Stimulated activated CD8-positive, alpha-beta memory T cell treated with anti-CD3 and anti-CD28 coated beads, Interleukin-4, amount 100 ng/mL, for 24 hours (primary cell): ENCODE results near the gene C20orf204.
"Not testable (repeated sequence)": the region's sequence is repeated elsewhere in the genome, so short reads cannot be mapped to it uniquely, and the experiment has no call there.

Experiments used
- DNase-seq: peaks from one replicate; pipeline ENCODE4 v3.0.0-alpha.2; 2020; ENCODE audit warnings: low read depth

C20orf204 gene

GRCh38 chr20:64083804-64084684, 48.1 kb downstream of the C20orf204 start, which contains the start of gene LKAAEAR1:
Gene LKAAEAR1, minus strand, starts transcription at chr20:64084398. Its CDS starts 179 bp downstream, at chr20:64084219.
- DNase-seq = no peak

DNA sequence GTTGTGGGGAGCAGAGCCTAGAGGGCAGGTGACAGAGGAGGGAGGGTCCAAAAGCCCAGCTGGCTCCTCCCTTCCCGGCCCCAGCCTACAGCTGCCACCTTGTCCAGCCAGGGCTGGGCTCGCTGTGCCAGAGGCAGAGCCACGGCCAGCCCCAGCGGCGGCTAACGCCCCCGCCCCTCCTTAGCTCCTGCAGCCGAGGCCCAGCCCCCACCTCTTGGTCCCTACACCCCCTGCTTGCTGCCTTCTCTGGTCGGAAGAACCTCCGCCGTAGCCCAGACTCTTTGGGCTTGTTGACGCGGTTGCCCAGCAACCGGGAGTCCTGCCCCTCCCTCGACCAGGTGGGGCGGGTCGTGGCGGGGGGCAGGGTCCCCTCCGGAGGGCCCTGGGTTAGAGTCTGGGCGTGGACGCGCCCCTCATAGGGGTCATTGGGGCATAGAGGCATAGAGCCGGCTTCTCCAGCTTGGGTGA, 48.7 kb downstream of the C20orf204 start:
- DNase-seq = no peak

- DNase-seq = no peak
Measured at GRCh38 chr20:64086801-64087200, 50.8 kb downstream of the C20orf204 start.

DNA sequence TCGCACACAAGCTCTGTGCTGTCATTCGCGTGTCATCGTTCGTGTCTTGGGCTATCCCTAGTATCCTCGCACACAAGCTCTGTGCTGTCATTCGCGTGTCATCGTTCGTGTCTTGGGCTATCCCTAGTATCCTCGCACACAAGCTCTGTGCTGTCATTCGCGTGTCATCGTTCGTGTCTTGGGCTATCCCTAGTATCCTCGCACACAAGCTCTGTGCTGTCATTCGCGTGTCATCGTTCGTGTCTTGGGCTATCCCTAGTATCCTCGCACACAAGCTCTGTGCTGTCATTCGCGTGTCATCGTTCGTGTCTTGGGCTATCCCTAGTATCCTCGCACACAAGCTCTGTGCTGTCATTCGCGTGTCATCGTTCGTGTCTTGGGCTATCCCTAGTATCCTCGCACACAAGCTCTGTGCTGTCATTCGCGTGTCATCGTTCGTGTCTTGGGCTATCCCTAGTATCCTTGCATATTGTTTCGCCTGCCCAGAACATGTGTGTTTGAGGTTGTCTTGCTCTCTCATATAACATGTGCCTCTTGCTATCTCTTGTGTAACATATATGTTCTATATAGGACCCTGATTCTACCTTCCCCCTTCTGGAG, 51.3 kb downstream of the C20orf204 start:
- not testable (repeated sequence) for DNase-seq

DNA sequence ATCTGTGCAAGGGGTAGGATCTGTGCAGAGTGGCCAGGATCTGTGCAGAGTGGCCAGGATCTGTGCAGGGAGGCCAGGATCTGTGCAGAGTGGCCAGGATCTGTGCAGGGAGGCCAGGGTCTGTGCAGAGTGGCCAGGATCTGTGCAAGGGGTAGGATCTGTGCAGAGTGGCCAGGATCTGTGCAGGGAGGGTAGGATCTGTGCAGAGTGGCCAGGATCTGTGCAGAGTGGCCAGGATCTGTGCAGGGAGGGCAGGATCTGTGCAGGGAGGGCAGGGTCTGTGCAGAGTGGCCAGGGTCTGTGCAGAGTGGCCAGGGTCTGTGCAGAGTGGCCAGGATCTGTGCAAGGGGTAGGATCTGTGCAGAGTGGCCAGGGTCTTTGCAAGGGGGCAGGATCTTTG, 52.6 kb downstream of the C20orf204 start:
- DNase-seq = not testable (repeated sequence)
